ENCODE measurements around the gene CLDN17. TPM values are rescaled to one million over a fixed set of nuclear protein-coding genes. Genes with fewer than 3 reads are reported as not detected.

Gene CLDN17
- total RNA-seq, 1 donor from 2014 or later: not detected

DNA sequence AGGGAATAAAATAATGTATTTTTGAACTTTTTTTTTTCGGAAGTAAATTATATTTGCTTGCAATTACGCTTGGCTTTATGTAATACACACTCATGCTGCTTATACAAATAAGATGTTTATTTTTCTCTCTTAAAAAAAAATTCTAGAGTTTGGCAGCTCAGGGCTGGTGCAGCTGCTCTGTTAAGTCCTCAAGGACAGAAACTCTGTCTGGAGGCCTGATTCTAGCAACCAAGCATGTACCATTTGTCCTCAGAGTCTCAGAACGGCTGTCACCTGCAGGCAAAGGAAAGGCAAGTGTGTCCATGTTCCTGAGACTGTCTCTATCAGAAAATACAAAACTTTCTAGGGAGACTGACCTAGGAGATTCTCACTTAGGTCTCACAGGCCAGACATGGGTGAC is 23.2 kb upstream of the CLDN17 start:
- no peaks in the 10 kb centered on the region for H3K9me3 Mint-ChIP-seq (ENCODE audit: unreplicated experiment)
- DNase-seq (ENCODE audit: low spot score): no peak
- peaks cover 4% of the 10 kb centered on the region for H3K27me3 Mint-ChIP-seq (ENCODE audit: unreplicated experiment)
- H3K36me3 Mint-ChIP-seq (ENCODE audit: low read depth, unreplicated experiment): no peaks in the 10 kb centered on the region
- no peak overlapping the region for H3K27ac Mint-ChIP-seq (ENCODE audit: unreplicated experiment)
- TF ChIP-seq, protein P1, sequence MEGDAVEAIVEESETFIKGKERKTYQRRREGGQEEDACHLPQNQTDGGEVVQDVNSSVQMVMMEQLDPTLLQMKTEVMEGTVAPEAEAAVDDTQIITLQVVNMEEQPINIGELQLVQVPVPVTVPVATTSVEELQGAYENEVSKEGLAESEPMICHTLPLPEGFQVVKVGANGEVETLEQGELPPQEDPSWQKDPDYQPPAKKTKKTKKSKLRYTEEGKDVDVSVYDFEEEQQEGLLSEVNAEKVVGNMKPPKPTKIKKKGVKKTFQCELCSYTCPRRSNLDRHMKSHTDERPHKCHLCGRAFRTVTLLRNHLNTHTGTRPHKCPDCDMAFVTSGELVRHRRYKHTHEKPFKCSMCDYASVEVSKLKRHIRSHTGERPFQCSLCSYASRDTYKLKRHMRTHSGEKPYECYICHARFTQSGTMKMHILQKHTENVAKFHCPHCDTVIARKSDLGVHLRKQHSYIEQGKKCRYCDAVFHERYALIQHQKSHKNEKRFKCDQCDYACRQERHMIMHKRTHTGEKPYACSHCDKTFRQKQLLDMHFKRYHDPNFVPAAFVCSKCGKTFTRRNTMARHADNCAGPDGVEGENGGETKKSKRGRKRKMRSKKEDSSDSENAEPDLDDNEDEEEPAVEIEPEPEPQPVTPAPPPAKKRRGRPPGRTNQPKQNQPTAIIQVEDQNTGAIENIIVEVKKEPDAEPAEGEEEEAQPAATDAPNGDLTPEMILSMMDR (IDR thresholded peaks at IDR 0.05; ENCODE audit: unreplicated experiment): no peak
- peaks cover 6% of the 10 kb centered on the region for H3K4me1 Mint-ChIP-seq (ENCODE audit: unreplicated experiment)
- no peak overlapping the region for H3K4me3 Mint-ChIP-seq (ENCODE audit: unreplicated experiment)

DNA sequence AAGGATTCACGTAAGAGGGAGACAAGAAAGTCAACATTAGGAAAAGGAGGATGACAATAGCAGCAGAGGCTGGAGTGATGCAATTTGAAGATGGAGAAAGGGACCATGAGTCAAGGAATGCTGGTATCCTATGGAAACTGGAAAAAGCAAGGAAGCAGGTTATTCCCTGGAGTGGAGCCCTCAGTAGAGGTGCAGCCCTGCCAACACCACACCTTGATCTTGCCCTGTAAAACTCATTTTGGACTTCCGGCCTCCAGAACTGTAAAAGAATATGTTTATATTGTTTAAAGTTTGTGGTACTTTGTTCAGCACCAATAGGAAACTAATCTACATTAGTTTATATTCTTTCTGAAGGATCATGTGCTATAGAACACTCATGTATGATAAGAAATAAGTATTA is 19.6 kb upstream of the CLDN17 start:
- DNase-seq (ENCODE audit: low spot score): no peak
- Mint-ChIP-seq H3K27ac (ENCODE audit: unreplicated experiment) (no peak overlapping the region), H3K4me3 (ENCODE audit: unreplicated experiment) (no peak overlapping the region), H3K9me3 (ENCODE audit: unreplicated experiment) (no peaks in the 10 kb centered on the region), H3K4me1 (ENCODE audit: unreplicated experiment) (peaks cover 6% of the 10 kb centered on the region), H3K36me3 (ENCODE audit: low read depth, unreplicated experiment) (no peaks in the 10 kb centered on the region), H3K27me3 (ENCODE audit: unreplicated experiment) (peaks cover 2% of the 10 kb centered on the region)
- TF ChIP-seq, protein P1 (IDR thresholded peaks at IDR 0.05; ENCODE audit: unreplicated experiment): no peak

- no peak overlapping the region for H3K27ac Mint-ChIP-seq (ENCODE audit: unreplicated experiment)
- H3K4me3 Mint-ChIP-seq (ENCODE audit: unreplicated experiment): no peak overlapping the region
- H3K9me3 Mint-ChIP-seq (ENCODE audit: unreplicated experiment): no peaks in the 10 kb centered on the region
- TF ChIP-seq, protein P1 (IDR thresholded peaks at IDR 0.05; ENCODE audit: unreplicated experiment): no peak
- no peaks in the 10 kb centered on the region for H3K36me3 Mint-ChIP-seq (ENCODE audit: low read depth, unreplicated experiment)
- H3K4me1 Mint-ChIP-seq (ENCODE audit: unreplicated experiment): no peaks in the 10 kb centered on the region
- peaks cover 1% of the 10 kb centered on the region for H3K27me3 Mint-ChIP-seq (ENCODE audit: unreplicated experiment)
- DNase-seq (ENCODE audit: low spot score): no peak
These were observed 1.5 kb upstream of the CLDN17 start for GRCh38 chr21:30168086-30168485.

DNA sequence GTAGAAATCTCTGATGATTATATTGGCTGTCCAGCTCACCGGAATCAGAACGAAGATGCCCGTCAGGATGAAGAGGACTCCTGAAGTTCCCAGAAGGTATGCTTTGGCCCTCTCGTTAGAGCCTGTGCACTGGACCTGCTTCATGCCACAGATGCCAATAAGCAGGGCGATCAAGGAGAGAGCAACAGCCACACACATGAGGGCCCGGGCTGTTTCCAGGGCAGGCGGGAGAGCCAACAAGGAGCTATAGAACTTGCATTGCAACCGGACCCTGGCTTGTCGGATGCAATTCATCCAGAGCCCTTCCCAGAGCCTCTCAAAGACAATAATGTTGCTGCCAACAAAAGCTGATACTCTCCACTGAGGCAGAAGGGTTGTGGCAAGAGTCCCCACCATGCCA is 434 bp downstream of the CLDN17 start:
- Mint-ChIP-seq H3K27me3 (ENCODE audit: unreplicated experiment) (peaks cover 1% of the 10 kb centered on the region), H3K9me3 (ENCODE audit: unreplicated experiment) (no peaks in the 10 kb centered on the region), H3K27ac (ENCODE audit: unreplicated experiment) (no peak overlapping the region), H3K36me3 (ENCODE audit: low read depth, unreplicated experiment) (no peaks in the 10 kb centered on the region), H3K4me1 (ENCODE audit: unreplicated experiment) (no peaks in the 10 kb centered on the region), H3K4me3 (ENCODE audit: unreplicated experiment) (no peak overlapping the region)
- TF ChIP-seq, protein P1 (IDR thresholded peaks at IDR 0.05; ENCODE audit: unreplicated experiment): no peak
- DNase-seq (ENCODE audit: low spot score): no peak

- Mint-ChIP-seq H3K4me3 (ENCODE audit: unreplicated experiment) (no peak overlapping the region), H3K36me3 (ENCODE audit: low read depth, unreplicated experiment) (no peaks in the 10 kb centered on the region), H3K4me1 (ENCODE audit: unreplicated experiment) (no peaks in the 10 kb centered on the region), H3K9me3 (ENCODE audit: unreplicated experiment) (no peaks in the 10 kb centered on the region), H3K27me3 (ENCODE audit: unreplicated experiment) (peaks cover 1% of the 10 kb centered on the region), H3K27ac (ENCODE audit: unreplicated experiment) (no peak overlapping the region)
- TF ChIP-seq, protein P1 (IDR thresholded peaks at IDR 0.05; ENCODE audit: unreplicated experiment): no peak
- no peak for DNase-seq (ENCODE audit: low spot score)
These were observed 1.8 kb downstream of the CLDN17 start for GRCh38 chr21:30164796-30165195.
